K562 (cell line): Measurements from ENCODE around the gene BLOC1S4. TPM values are rescaled to one million over a fixed set of nuclear protein-coding genes. Genes with fewer than 3 reads are reported as not detected.

ENCODE experiments used
- ATAC-seq: fragments of 200-7000 bp; cut with Tn5 transposase; 3 replicates; pipeline ENCODE4 v1.9.1; 2020; ENCODE audit warnings: moderate library complexity
- BruUV-seq: library from RNA; stranded (reverse); fragments of 400-500 nt; replicated peaks from 2 replicates; lab custom pipeline; 2021; lab: Mats Ljungman, UMichigan
- CTCF ChIA-PET: fragments of 300-600 bp; formaldehyde crosslinking; extraction: SDS; loops from one replicate; lab custom pipeline; 2021; ENCODE audit warnings: low intra/inter-chr PET ratio; lab: Yijun Ruan, JAX
- POLR2A ChIA-PET: fragments of 300-600, 350-650 bp; sonication (Branson Sonifier 250); formaldehyde crosslinking; extraction: SDS; loops from one replicate; lab custom pipeline; 2021; ENCODE audit warnings: antibody characterized with exemption, inconsistent platforms; lab: Yijun Ruan, JAX
- DNase-seq, 4 experiments: peaks; one replicate each; pipeline versions ENCODE4 v3.0.0 to v3.0.0-alpha.2; 2011 to 2018; ENCODE audit warnings: low spot score in 3 of 4, mixed read lengths in 3 of 4; ENCODE audit errors: extremely low read depth in 1 of 4
- FAIRE-seq: peaks from 2 replicates; lab custom pipeline; 2011; peaks lifted over from hg19 to GRCh38; lab: Jason Lieb, UNC
- H2AFZ ChIP-seq: 2 replicates; pipeline ENCODE4 v1.6.0; 2011; ENCODE audit warnings: low read depth, low read length, control low read depth, inconsistent platforms
- H3K27ac ChIP-seq: fragments of 200-600 bp; 3 replicates; pipeline ENCODE4 v1.8.0; 2011; ENCODE audit warnings: low read depth, mild to moderate bottlenecking, control low read depth, inconsistent platforms, low read length, moderate library complexity, mixed read lengths; ENCODE audit errors: extremely low read depth
- H3K27me3 ChIP-seq, 2 experiments: fragments of 300-600 bp in 1 of 2; 2 replicates in 1 of 2; 3 replicates in 1 of 2; pipeline versions ENCODE4 v1.6.0 to v1.8.0; 2011; ENCODE audit warnings: inconsistent platforms in 2 of 2, low read length in 2 of 2, mild to moderate bottlenecking in 1 of 2, mixed read lengths in 1 of 2, moderate library complexity in 1 of 2; ENCODE audit not compliant: control insufficient read depth in 2 of 2, insufficient read depth in 2 of 2
- H3K36me3 ChIP-seq: fragments of 300-600 bp; 3 replicates; pipeline ENCODE4 v1.8.0; 2011; ENCODE audit warnings: mild to moderate bottlenecking, low read length, inconsistent platforms; ENCODE audit not compliant: control insufficient read depth, insufficient read depth
- H3K4me1 ChIP-seq, 2 experiments: fragments of 200-600 bp in 1 of 2; replicated peaks in 1 of 2; 2 replicates in 1 of 2; 3 replicates in 1 of 2; pipeline versions ENCODE4 v1.5.1 to v1.8.0; 2011; ENCODE audit warnings: inconsistent platforms in 2 of 2, low read length in 2 of 2, mild to moderate bottlenecking in 1 of 2, mixed read lengths in 1 of 2, moderate library complexity in 1 of 2; ENCODE audit not compliant: control insufficient read depth in 2 of 2, insufficient read depth in 2 of 2
- H3K4me2 ChIP-seq: 2 replicates; pipeline ENCODE4 v1.6.1; 2011; ENCODE audit warnings: low read length, control low read depth, inconsistent platforms, mixed read lengths; ENCODE audit not compliant: insufficient read depth
- H3K4me3 ChIP-seq: fragments of 200-600 bp; sonication (generic), shearing (Covaris generic); 2 replicates; pipeline ENCODE4 v1.5.1; 2016; ENCODE audit warnings: control low read depth, inconsistent platforms
- H3K79me2 ChIP-seq: fragments of 200-600 bp; 3 replicates; pipeline ENCODE4 v1.8.0; 2011; ENCODE audit warnings: low read length, inconsistent platforms; ENCODE audit not compliant: control insufficient read depth, insufficient read depth
- H3K9ac ChIP-seq, 2 experiments: 2 replicates each; pipeline versions ENCODE4 v1.6.0 to v1.6.1; 2011; ENCODE audit warnings: low read depth in 2 of 2, low read length in 2 of 2, control low read depth in 1 of 2, inconsistent platforms in 1 of 2, mild to moderate bottlenecking in 1 of 2, mixed read lengths in 1 of 2; ENCODE audit not compliant: insufficient read depth in 1 of 2
- H3K9me1 ChIP-seq: one replicate; pipeline ENCODE4 v1.6.0; 2011; ENCODE audit warnings: inconsistent platforms, mild to moderate bottlenecking, low read length, moderate library complexity; ENCODE audit not compliant: control insufficient read depth, insufficient read depth
- H3K9me3 ChIP-seq: replicated peaks from 2 replicates; pipeline ENCODE4 v1.5.1; 2011; ENCODE audit warnings: low read depth, low read length, inconsistent platforms; ENCODE audit not compliant: control insufficient read depth, insufficient read depth
- H4K20me1 ChIP-seq: replicated peaks from 2 replicates; pipeline ENCODE4 v1.6.1; 2011; ENCODE audit warnings: low read length, inconsistent platforms, mixed read lengths; ENCODE audit not compliant: control insufficient read depth, insufficient read depth
- ASH1L ChIP-seq: fragments of 450-650 bp; IDR thresholded peaks from 2 replicates; pipeline ENCODE4 v1.6.1; 2018; ENCODE audit warnings: borderline replicate concordance, mild to moderate bottlenecking, low read depth; ENCODE audit not compliant: partially characterized antibody
- FIP1L1 ChIP-seq: fragments of 200-400 bp; formaldehyde crosslinking; IDR thresholded peaks from 2 replicates; pipeline ENCODE4 v1.6.1; 2018; ENCODE audit warnings: mild to moderate bottlenecking, low read depth, low read length; ENCODE audit not compliant: poor library complexity, severe bottlenecking
- FOXK2 ChIP-seq, 2 experiments: fragments of 450-650 bp; IDR thresholded peaks in 1 of 2; conservative IDR thresholded peaks in 1 of 2; 2 replicates each; pipeline ENCODE4 v1.6.1; 2016; ENCODE audit warnings: low read depth in 2 of 2, mild to moderate bottlenecking in 1 of 2
- HMG20B ChIP-seq: fragments of 250-450 bp; sonication (Bioruptor Pico); IDR thresholded peaks from 2 replicates; pipeline ENCODE4 v1.5.0; 2021; ENCODE audit warnings: mild to moderate bottlenecking
- KHSRP ChIP-seq: fragments of 450-650 bp; IDR thresholded peaks from 2 replicates; pipeline ENCODE4 v1.6.1; 2017
- RBM25 ChIP-seq: fragments of 200-400 bp; formaldehyde crosslinking; IDR thresholded peaks from 2 replicates; pipeline ENCODE4 v1.6.1; 2018; ENCODE audit warnings: low read length, low read depth, moderate library complexity; ENCODE audit not compliant: severe bottlenecking
- RCOR1 ChIP-seq, 2 experiments: IDR thresholded peaks; 2 replicates each; pipeline ENCODE4 v1.6.1; 2012; ENCODE audit warnings: low read depth in 2 of 2, low read length in 2 of 2, borderline replicate concordance in 1 of 2, improper control_type of control experiment in 1 of 2
- ZNF146 ChIP-seq: IDR thresholded peaks from one replicate; pipeline ENCODE4 v1.6.1; 2018; ENCODE audit warnings: missing compliant biosample characterization; ENCODE audit not compliant: unreplicated experiment
- ZNF23 ChIP-seq: fragments of 250-450 bp; sonication (Bioruptor Pico); IDR thresholded peaks from 2 replicates; pipeline ENCODE4 v1.4.0; 2020; ENCODE audit warnings: mild to moderate bottlenecking
- ZNF408 ChIP-seq: fragments of 250-450 bp; sonication (Bioruptor Pico); IDR thresholded peaks from 2 replicates; pipeline ENCODE4 v1.4.0; 2020; ENCODE audit warnings: low read depth, mild to moderate bottlenecking, moderate library complexity
- WGBS: fragments of 100-300 bp; shearing (Covaris generic); methylation state at CpG from one replicate; pipeline ENCODE4 v1.1.6; 2016; ENCODE audit warnings: low coverage, mixed read lengths; ENCODE audit not compliant: insufficient coverage; ENCODE audit errors: missing lambda C conversion rate; 5-methylcytosine and 5-hydroxymethylcytosine counted together
- in situ Hi-C: fragments of 300-500 bp; cut with MboI; formaldehyde crosslinking; loops from 4 replicates; pipeline ENCODE4 v1.15.0; 2018; ENCODE audit warnings: inconsistent platforms, mixed read lengths
- intact Hi-C: fragments of 100-400 bp; cut with micrococcal nuclease; formaldehyde crosslinking; loops from 2 replicates; pipeline ENCODE4 v1.14.2; 2022
- polyA plus RNA-seq, 8 experiments: library from polyadenylated mRNA; depleted of rRNA in 4 of 8; stranded (reverse) in 5 of 8; unstranded in 3 of 8; fragments of >200 nt; fragmentation: Nextera tagmentation in 2 of 8; fragmentation: Illumina TruSeq in 1 of 8; extraction: Ambion mirVana in 2 of 8; extraction: Trizol in 1 of 8; gene quantifications; 2 replicates each; pipeline versions ENCODE4 v1.2.1 to v1.2.3, GENCODE V29; 2011 to 2014; ENCODE audit warnings: inconsistent platforms in 1 of 8, missing spikeins in 1 of 8
- total RNA-seq, 7 experiments: library from RNA; depleted of rRNA in 6 of 7; stranded (reverse); fragments of >200 nt in 6 of 7; fragmentation: Illumina TruSeq in 2 of 7; extraction: Trizol in 2 of 7; gene quantifications; 2 replicates each; pipeline versions ENCODE4 v1.2.1 to v1.2.3, GENCODE V29; 2011 to 2021; ENCODE audit warnings: low replicate concordance in 1 of 7
- TF ChIP-seq, protein P1 (sequence below): fragments of 250-450 bp; sonication (Bioruptor Pico); IDR thresholded peaks from 2 replicates; pipeline ENCODE4 v1.4.0; 2020; ENCODE audit warnings: mild to moderate bottlenecking, moderate library complexity, borderline replicate concordance
- TF ChIP-seq, protein P2 (sequence below), 2 experiments: fragments of 450-650 bp; IDR thresholded peaks; 2 replicates each; pipeline ENCODE4 v1.6.1; 2016

BLOC1S4 gene
- total and polyA plus RNA-seq, 9 of the 15 experiments (the other 6 are each of a cell fraction or from before 2014, with no cell fraction given), result 3.1 to 31.6 (median 11.2) TPM

DNA sequence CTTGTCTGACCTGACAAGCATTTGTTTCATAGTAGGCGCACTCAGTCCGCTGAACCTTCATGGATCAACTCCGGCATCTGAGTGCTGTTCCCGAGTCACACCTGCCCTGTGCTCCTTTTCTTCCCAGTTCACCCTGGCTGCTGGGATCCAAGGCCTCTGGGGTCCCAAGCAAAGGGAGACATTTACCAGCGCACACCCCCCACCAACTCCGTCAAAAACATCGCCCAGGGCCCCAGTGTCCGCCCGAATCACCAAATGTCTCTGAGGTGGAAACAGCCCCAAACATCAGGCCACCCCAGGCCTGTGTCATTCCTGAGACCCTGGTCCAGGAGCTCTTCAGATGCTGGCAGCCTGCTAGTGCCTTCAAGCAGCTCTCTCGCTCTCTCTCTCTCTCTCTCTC, 5.1 kb downstream of the BLOC1S4 start:
- Histone ChIP-seq H3K4me1 (peaks cover 7 to 38% of the 10 kb centered on the region in 2 experiments; a peak in 4 of 5 replicates), H3K9ac (peak overlapping the region in 1 of 2 experiments; percentile 73; a peak in 1 of 4 replicates), H3K4me2 (no peak overlapping the region), H3K27ac (no peak overlapping the region), H3K27me3 (no peaks in the 10 kb centered on the region), H2AFZ (no peak overlapping the region), H3K9me3 (no peaks in the 10 kb centered on the region), H4K20me1 (0 out of 2 replicates have a peak, but pooled peaks cover 4% of the 10 kb centered on the region), H3K9me1 (no peaks in the 10 kb centered on the region), H3K36me3 (no peaks in the 10 kb centered on the region), H3K4me3 (no peak overlapping the region), H3K79me2 (peaks cover 23% of the 10 kb centered on the region)
- no peak for ATAC-seq
- BruUV-seq, result no TSS peak
- ChIA-PET CTCF (interaction anchor here (0.8 to 4.0 kb wide), 7 partner anchors 42 to 361 kb away, joined by 3 to 66 read pairs (median 12); no protein-coding TSS in a partner anchor), POLR2A (interaction anchor here (1.1 kb wide), 1 partner anchor 39 kb away, joined by 3 read pairs; no protein-coding TSS in a partner anchor)
- FAIRE-seq, result no peak
- DNase-seq, result no peak
- 80% methylated on average over 9 of the region's 10 CpGs for WGBS
- in situ Hi-C loops, result loop anchor here (5.0 kb wide), 3 partner anchors 46 to 351 kb away; no protein-coding TSS in a partner anchor
- TF ChIP-seq, protein P1, sequence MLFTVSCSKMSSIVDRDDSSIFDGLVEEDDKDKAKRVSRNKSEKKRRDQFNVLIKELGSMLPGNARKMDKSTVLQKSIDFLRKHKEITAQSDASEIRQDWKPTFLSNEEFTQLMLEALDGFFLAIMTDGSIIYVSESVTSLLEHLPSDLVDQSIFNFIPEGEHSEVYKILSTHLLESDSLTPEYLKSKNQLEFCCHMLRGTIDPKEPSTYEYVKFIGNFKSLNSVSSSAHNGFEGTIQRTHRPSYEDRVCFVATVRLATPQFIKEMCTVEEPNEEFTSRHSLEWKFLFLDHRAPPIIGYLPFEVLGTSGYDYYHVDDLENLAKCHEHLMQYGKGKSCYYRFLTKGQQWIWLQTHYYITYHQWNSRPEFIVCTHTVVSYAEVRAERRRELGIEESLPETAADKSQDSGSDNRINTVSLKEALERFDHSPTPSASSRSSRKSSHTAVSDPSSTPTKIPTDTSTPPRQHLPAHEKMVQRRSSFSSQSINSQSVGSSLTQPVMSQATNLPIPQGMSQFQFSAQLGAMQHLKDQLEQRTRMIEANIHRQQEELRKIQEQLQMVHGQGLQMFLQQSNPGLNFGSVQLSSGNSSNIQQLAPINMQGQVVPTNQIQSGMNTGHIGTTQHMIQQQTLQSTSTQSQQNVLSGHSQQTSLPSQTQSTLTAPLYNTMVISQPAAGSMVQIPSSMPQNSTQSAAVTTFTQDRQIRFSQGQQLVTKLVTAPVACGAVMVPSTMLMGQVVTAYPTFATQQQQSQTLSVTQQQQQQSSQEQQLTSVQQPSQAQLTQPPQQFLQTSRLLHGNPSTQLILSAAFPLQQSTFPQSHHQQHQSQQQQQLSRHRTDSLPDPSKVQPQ (CRISPR knock-in tag), result no peak
- TF ChIP-seq FOXK2 (conservative IDR thresholded peaks at IDR 0.05 in 1 of 2, IDR thresholded peaks at IDR 0.05 in 1 of 2; ENCODE audit: low read depth in 2 of 2) (no peak), ZNF408 (no peak), HMG20B (CRISPR knock-in tag) (no peak), FIP1L1 (no peak), ZNF146 (CRISPR knock-in tag) (no peak), RCOR1 (IDR thresholded peaks at IDR 0.05; ENCODE audit: borderline replicate concordance in 1 of 2, low read depth in 2 of 2, low read length in 2 of 2) (no peak), ASH1L (no peak), KHSRP (no peak), RBM25 (no peak), ZNF23 (CRISPR knock-in tag) (no peak)
- TF ChIP-seq, protein P2, sequence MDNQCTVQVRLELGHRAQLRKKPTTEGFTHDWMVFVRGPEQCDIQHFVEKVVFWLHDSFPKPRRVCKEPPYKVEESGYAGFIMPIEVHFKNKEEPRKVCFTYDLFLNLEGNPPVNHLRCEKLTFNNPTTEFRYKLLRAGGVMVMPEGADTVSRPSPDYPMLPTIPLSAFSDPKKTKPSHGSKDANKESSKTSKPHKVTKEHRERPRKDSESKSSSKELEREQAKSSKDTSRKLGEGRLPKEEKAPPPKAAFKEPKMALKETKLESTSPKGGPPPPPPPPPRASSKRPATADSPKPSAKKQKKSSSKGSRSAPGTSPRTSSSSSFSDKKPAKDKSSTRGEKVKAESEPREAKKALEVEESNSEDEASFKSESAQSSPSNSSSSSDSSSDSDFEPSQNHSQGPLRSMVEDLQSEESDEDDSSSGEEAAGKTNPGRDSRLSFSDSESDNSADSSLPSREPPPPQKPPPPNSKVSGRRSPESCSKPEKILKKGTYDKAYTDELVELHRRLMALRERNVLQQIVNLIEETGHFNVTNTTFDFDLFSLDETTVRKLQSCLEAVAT (IDR thresholded peaks at IDR 0.05), result no peak
- intact Hi-C loops, result loop anchor here (2.0 kb wide), 1 partner anchor 348 kb away; the partner anchor contains the start of gene GRPEL1
